GM21423 (cell line): Measurements from ENCODE around the gene CCL16.
"Not testable (repeated sequence)": the region's sequence is repeated elsewhere in the genome, so short reads cannot be mapped to it uniquely, and the experiment has no call there.

Experiments used
- ATAC-seq: cut with Tn5 transposase; IDR thresholded peaks from one replicate; pipeline ENCODE4 v1.9.1; 2021; ENCODE audit warnings: mild to moderate bottlenecking, moderate library complexity; ENCODE audit not compliant: unreplicated experiment

The CCL16 gene

DNA sequence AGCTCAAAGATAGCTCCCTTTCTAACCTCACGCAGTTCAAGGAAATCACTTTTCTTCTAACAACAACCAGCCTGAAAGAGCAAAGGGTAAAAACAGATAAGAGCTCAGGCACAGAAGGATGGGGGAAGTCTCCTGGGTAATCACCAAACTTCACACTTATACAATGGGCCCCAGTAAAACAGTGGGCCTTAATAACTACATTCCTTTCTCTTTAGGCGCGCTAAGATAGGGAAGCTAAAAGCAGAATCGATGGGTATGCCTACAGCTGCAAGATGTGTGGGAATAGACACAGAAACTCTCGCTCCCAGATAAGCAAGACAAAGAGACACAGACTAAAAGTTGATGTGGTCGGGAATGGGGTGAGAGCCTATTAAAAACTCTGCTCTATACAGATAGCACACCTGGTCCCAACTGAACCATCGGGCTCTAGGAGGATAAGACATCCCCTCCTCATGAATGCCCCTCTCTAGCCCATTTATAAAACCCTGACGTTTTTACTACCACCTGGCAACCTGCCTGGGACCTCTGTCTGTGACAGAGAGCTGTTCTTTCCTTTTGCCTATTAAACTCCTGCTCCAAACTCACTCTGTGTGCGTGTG lies 38.6 kb downstream of the CCL16 start:
- no peak for ATAC-seq

DNA sequence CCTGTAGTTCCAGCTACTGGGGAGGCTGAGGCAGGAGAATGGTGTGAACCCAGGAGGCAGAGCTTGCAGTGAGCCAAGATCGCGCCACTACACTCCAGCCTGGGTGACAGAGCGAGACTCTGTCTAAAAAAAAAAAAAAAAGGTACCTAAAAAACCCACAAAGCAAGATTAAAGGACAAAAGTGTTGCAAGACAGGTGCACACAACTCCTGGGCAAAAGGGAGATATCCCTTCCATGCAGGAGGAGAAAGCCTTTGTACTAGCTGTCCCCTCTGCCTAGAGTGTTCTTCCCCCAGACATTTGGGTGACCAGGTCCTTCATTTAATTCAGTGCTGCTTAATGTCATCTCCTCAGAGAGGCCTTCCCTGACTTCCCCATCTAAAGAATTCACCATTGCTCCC lies 42.8 kb downstream of the CCL16 start:
- ATAC-seq, result not testable (repeated sequence)

DNA sequence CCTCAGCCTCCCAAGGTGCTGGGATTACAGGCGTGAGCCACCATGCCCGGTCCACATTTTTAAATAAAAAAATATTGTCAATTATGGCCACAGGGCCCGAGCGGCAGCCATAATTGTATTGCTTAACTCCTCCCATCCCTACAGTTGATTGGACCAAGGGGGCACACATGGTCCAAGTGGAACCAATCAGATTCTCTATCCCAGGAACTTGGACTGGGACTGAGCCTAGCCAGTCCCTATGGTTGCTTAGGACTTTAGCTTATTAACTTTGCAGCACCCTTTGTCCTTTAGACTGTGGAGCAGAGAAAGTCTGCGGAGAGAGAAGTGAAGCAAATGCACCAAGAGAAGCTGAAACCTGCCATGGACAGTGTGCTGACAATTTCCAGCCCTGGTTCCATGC lies 45.2 kb downstream of the CCL16 start:
- ATAC-seq, result no peak

DNA sequence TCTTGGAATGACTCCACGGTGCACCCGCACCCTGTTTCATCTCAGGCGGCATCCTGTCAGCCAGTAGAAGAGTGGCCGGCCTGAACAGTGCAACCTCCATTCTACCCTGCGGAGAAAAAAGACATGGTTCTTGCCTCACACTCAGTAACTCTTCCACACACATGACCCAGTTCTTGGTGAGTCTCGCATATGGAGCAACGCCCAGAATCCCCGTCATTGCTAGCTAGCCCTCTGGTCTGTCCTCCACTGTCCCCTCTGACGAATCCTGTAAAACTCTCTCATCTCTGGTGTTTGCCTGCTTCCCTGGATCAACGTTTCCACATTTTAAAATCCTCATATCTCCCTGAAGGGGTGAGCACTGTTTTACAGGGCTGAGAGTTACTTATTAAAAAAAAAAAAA lies 46.5 kb downstream of the CCL16 start:
- no peak for ATAC-seq

DNA sequence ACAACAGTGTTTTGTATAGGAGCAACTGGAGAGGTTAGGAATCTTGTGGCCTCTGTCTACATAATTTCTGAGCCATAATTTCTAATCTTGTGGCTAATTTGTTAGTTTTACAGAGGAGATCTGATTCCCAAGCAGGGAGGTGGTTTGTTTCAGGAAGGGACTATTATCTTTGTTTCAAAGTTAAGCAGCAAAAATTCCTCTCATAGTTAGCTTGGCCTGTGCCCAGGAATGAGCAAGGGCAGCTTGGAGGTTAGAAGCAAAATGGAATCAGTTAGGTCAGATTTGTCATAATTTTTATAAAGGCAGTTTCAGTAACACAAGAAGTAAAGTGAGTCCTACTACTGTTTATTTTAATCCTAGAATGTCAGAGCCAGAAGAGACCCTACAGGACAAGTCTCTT lies 48.7 kb downstream of the CCL16 start:
- ATAC-seq, result no peak

DNA sequence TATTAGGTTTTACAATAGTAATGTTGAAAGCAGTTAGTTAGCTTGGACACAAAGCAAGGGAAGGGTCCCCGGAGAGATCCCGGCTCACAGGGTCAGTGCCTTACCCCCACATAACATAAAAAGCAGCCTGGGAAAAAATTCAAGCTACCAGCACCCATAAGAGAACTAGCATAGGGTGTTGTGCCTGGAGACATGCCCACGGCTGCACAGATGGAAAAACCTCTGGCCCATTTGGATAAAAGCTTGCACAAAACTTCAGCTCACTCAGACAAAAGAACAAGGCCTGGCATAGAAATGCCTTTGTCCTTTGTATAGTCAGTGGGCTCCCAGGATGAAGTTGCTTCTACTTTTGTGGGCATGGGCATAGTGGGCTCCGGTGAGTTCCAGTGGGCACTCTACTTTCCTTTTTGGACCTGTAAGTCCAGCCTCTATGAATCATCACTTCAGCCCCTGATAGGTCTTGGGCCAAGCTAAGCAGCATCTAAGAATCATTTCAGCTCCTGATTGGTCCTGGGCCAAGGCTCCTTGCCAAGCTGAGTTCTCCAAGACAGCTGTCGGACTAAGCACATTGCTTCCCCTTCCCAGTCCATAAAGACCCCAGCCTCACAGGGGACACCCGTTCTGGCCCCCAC lies 49.4 kb downstream of the CCL16 start:
- ATAC-seq, result no peak

DNA sequence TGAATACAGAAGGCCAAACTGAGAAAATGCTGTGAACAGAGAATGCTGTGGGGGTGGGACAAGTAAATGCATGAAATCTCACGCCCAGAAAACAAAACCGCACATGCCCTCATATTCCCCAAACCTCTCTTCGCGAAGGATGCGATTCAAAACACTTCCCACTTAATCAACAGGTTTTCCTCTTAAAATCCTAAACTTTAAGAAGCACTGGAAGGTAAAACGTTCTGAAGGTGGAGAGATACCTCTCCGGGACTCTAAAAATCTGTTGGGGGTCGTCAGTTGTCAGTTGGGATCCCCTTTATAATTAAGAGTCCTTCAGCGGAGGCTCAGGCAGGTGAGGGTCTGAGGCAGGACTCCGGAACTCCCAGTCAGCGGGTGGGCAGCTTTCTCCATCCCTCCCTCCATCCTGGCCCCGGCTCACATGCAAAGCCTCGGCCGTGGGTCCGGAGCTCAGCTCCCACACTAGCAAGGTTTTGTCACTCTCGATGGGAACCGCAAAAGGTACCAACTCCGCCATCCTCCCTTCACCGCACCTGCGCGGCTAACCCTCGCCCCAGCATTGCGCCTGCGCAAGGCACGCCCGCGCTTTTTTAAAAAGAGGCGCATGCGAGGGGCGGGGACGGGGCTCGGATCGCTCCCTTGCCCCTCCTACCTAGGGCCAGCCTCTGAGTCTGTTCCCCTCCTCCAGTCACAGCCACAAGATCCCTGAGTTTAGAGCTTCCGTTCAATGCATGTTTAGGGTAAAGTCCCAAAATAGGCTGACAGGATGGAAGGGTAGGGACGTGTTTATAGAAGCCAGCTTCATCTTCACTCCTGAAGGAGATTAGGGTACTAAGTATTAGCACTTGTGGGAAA lies 50.9 kb downstream of the CCL16 start, which contains the start of gene RDM1:
Gene RDM1, minus strand, starts transcription at position 563 of the 855 bp plus-strand sequence. Its CDS starts 46 bp downstream, at position 517.
- peak; percentile 59 for ATAC-seq

DNA sequence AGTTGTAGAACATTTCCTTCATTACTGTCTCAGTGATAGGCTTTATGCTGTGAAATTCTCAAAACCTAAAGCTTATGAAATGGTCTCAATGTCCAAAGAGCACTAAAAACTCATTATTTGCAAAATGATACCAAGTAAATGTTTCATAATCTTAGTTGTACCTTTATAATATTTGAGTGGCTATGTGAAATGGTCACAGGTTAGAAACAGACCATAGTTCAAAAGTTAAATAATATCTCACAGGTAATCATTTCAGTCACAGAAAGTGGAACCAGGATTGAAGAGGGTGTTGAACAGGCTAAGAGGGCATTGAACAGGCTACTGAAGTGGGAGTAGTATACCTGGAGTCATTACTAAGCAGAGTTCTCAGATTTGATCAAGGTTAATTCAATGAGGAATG lies 53.6 kb downstream of the CCL16 start:
- no peak for ATAC-seq
